NCI-H2081 (cell line): ENCODE data around the gene BLNK.
"Not testable (repeated sequence)": the region's sequence is repeated elsewhere in the genome, so short reads cannot be mapped to it uniquely, and the experiment has no call there.

Experiments
- DNase-seq, 2 experiments: peaks; one replicate each; lab custom pipeline; 2025; lab: John Stamatoyannopoulos, UW

The BLNK gene

DNA sequence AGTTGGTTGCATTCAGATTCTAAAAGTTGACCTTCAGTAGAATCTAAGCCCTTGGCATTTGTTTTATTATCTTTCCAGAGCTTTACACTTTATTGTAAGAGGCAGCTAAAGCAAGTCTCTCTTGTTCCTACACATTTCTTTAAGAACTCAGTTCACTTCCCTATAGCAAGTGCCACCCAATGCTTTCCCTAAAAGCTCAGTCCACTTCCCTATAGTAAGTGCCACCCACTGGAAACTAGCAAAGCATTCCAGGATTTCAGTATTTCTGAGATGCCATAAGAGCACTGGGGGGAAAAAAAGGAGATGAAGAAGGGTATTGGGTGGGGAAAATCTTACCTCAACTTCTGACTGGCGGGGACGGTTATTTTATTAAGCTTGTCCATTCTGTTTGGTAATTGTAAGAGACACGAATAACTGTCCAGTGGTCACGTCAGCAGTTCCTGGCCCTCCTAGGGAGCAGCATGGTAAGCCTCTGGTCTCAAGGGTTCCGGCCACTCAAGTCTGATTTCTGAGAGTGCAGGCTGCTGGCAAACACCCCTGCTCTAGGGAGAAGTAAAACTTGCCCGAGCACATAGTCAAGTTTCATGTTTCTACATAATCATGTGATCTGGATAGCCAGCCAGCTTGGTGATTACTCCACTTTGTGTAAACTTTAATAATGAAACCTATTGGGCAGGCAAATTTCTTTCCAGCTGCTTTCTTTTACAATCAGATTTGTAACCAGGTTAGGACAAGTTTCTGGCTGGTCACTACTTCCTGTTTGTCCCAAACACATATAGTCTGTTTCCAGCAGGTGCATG, at the start of gene BLNK:
TSS of gene BLNK (minus strand) at position 554 of the 800 bp plus-strand sequence. CDS start at position 383, 171 bp downstream.
- DNase-seq, result peak in 1 of 2 experiments; percentile 18

DNA sequence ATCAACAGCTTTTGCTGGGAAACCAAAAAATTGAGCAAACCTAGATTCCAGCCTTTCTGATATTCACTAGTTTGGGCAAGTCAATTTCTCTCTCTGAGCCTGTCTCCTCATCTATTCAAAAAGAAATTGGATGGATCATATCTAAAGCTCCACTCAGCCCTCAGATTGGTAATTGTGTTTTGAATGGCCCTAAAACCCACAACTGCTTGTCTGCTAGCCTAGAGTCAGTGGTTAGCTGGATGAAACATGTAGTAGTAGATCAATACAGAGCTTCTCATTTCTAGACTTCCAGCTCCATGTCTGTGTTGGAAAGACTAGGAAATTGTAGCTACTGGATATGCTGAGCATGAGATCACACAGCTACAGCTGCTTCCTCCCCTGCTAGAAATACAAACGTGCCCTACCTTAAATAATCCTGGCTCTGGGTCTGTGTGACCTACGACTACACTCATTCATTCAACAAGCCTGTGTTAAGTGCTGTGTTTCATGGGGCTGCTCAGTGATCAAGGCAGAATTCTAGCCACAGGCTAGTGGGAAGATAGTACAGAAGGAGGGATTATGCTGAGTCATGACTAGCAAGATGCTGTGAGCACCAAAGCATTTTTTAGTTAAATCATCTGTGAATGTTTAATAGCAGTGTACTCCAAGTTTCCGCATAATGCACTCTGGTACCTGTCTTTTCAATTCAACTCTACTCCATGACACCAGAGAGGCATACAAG, 48.5 kb upstream of the BLNK start:
- peak in 1 of 2 experiments; percentile 27 for DNase-seq

GRCh38 chr10:96317067-96317833, 45.9 kb upstream of the BLNK start:
- DNase-seq, result no peak

- DNase-seq, result no peak
Measured at GRCh38 chr10:96313344-96313743, 42.0 kb upstream of the BLNK start.

- no peak for DNase-seq
Measured at GRCh38 chr10:96311180-96311715, 39.9 kb upstream of the BLNK start.

DNA sequence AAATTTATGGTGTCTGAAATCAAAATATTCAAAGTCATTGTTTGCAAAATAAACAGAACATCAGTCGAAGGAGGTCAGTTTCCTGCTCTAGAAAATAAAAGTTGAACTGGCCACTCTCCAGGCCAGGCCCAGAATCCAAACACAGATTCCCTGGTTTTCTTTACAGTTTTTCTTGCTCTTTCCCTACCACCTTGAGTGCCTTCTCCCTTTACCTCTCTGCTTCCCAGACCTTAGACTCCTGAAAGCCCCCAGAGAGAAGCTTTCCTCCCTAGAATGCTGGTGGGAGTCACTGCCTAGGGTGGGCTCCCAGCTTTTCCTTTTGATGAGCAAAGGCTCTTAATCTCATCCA, 38.9 kb upstream of the BLNK start:
- DNase-seq, result no peak

GRCh38 chr10:96309628-96310320, 38.4 kb upstream of the BLNK start:
- no peak for DNase-seq

DNA sequence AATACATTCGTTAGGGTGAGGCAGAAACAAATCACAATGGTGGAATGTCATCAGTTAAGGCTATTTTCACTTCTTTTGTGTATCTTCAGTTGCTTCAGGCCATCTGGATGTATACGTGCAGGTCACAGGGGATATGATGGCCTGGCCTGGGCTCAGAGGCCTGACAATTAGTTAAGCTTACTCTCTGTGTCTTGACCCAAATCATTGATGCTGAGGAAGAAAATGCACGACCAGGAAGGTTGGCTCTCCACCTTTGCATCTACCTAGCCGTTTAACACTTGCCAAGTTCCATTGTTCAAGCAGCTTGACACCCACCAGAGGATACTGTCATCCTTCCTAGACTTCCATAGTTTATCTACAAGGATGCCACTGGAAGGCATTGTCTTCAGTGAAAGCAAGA, 37.5 kb upstream of the BLNK start:
- DNase-seq, result not testable (repeated sequence)

DNA sequence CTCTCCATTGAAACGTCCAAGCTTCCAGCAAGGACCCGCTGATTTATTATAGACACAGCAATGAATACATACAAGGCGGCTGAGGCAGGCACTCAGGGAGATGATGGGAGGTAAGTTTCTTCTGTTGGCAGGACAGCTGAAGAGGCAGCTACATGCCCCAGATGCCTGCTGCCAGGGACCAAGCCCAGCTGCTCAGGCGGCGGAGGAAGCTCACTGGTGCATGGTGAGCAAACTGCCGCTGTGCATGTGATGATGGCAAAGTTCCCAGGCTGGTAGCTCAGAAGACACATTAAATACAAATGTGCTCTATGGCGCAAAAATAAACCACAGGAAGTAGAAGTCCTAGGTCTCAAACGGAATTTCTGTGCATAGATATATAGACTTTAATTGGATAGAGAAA, 35.1 kb upstream of the BLNK start:
- DNase-seq, result peak; percentile 56 to 82

DNA sequence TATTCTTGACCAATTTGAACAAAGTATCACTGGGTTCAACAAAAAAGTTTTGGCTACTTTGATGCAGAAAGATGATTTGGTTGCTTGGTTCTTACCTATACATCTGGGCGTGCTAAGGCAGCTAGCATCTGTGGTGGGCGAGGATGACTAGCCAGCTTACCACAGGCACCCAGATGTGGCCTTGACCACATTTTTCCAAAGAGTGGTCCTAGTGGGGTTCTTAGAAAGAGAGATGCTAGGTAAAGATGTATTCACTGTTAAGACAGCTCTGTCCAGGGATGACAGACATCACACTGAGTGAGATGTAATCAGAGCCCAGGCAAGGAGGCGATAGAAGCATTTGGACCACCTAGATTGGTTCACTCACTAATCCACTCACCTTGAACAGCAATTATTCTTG, 33.6 kb upstream of the BLNK start:
- no peak for DNase-seq

- no peak for DNase-seq
Measured at GRCh38 chr10:96304230-96304629, 32.9 kb upstream of the BLNK start, which contains the start of gene DNTT. Gene DNTT (plus strand): TSS chr10:96304434. CDS start chr10:96304498, 64 bp downstream.

- no peak for DNase-seq
Measured at GRCh38 chr10:96301616-96302015, 30.2 kb upstream of the BLNK start.

GRCh38 chr10:96299383-96299782, 28.0 kb upstream of the BLNK start:
- DNase-seq, result no peak

DNA sequence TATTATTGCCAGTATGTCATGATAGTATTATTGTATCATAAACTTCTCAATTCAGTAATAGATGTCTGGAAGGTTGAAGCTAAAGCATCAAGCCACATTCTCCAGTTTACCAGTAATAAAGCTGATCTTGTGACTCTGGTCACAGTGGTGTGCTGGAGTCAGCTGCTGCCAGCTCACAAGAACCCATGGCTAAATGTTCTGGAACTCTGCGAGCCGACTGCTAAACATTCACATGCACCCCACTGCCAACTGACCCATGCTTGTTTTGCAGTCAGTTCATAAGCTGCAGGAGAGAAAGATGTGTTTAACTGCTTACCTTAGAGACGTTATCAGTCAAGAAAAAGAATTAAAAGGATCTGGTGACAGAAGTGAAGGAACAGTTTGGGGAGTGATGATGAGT, 27.0 kb upstream of the BLNK start:
- DNase-seq, result no peak

GRCh38 chr10:96297486-96297885, 26.1 kb upstream of the BLNK start:
- DNase-seq, result no peak

GRCh38 chr10:96295475-96295874, 24.1 kb upstream of the BLNK start:
- no peak for DNase-seq

DNA sequence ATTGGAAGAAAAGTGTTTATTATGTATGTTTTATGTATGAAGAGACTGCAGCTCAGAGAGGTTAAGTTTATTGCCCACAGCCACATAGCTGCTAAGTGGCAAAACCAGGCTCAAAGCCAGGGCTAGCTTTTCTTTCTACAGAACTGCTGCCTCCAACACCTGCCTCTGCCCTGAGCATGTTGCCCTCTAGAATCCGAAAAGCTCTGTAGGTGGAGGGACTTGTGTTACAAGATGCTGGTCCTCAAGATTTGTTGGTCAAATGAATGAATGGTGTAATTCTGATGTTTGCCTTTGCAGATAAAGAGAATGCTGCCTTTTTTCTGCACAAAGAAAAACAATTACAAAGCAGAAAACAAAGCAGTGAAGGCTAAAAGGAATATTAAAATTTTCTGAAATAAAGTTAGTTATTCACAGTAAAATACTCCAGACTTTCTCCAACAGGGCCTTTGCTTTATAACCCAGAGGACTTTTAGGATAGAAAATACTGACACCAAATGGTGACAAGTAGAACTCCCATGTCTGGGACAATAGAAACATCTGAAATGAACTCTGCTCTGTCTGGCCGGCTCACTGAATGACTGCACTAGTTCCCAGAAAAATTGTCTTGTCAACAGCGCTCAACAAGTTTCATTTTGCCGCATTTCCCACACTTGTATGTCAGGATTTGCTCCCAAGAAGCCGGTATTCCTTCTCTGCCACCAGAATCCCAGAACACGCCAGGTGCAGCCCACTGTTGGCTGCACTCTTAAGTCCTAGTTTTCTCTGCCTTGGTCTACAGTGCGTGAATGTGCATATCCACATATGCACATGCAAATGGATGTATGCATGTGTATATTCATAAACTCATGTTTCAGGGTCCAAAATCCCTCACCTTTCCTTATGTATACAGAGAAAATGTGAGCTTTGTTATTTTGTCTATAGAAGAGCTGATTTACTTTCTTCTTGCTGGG, 21.9 kb upstream of the BLNK start:
- peak; percentile 12 to 44 for DNase-seq

- DNase-seq, result no peak
Measured at GRCh38 chr10:96290368-96291133, 19.2 kb upstream of the BLNK start.

DNA sequence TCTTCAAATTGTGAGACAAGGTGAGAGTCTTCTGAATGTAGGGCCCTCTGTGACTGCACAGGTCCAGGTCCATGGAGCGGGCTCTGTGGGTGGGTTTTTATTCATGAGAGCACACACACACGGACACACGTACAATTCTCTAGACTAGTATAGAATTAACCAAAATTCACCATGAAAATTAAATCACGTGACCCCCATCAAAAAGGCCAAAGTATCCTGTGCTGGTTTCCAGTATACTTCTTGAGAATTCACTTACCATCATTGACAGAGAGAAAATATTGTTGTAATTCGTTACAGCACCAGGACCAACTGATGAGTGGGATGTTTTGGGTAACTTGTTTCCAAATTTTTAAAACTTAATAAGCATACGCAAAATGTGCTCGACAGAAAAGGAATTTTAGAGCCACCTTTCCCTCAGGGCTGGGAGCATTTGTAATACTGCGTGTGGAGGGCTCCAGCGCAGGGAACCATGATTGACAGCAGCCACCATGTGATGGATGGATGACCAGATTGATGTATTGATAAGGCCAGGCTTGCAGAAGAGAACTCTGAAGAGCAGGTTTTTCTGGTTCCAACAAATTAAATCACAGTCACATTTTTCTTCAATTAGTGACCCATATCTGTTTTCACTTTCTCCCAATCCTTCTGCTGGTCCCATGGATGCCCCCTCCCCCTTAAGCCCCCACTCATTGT, 18.0 kb upstream of the BLNK start:
- no peak for DNase-seq
